Chondrocyte (in vitro differentiated cells): Measurements from ENCODE around the gene PDLIM1. TPM values are rescaled to one million over a fixed set of nuclear protein-coding genes. Genes with fewer than 3 reads are reported as not detected.

ENCODE experiments used
- DNase-seq: peaks from one replicate; pipeline ENCODE4 v3.0.0; 2021; ENCODE audit warnings: mixed read lengths, low spot score
- H3K27ac Mint-ChIP-seq: one replicate; pipeline ENCODE4 v1.8.0; 2021; ENCODE audit warnings: mild to moderate bottlenecking, moderate library complexity, mixed read lengths; ENCODE audit not compliant: unreplicated experiment
- H3K27me3 Mint-ChIP-seq: 2 replicates; pipeline ENCODE4 v1.8.0; 2021; ENCODE audit warnings: low read depth, mixed read lengths
- H3K36me3 Mint-ChIP-seq: 2 replicates; pipeline ENCODE4 v1.8.0; 2021; ENCODE audit warnings: low read depth, mixed read lengths
- H3K4me1 Mint-ChIP-seq: 2 replicates; pipeline ENCODE4 v1.8.0; 2021; ENCODE audit warnings: low read depth, mild to moderate bottlenecking, mixed read lengths
- H3K4me3 Mint-ChIP-seq: one replicate; pipeline ENCODE4 v1.8.0; 2021; ENCODE audit warnings: mild to moderate bottlenecking, moderate library complexity, mixed read lengths; ENCODE audit not compliant: unreplicated experiment
- H3K9me3 Mint-ChIP-seq: 2 replicates; pipeline ENCODE4 v1.8.0; 2021; ENCODE audit warnings: low read depth, mixed read lengths
- CTCF ChIP-seq: fragments of 200-600 bp; sonication (generic); IDR thresholded peaks from 2 replicates; pipeline ENCODE4 v1.5.0; 2021; ENCODE audit warnings: antibody characterized with exemption, mild to moderate bottlenecking, moderate library complexity
- total RNA-seq: library from RNA; stranded (reverse); gene quantifications from 3 replicates; pipeline ENCODE4 v1.2.1, GENCODE V29; 2021

The PDLIM1 gene
- total RNA-seq, 1 donor from 2014 or later = 110 TPM

DNA sequence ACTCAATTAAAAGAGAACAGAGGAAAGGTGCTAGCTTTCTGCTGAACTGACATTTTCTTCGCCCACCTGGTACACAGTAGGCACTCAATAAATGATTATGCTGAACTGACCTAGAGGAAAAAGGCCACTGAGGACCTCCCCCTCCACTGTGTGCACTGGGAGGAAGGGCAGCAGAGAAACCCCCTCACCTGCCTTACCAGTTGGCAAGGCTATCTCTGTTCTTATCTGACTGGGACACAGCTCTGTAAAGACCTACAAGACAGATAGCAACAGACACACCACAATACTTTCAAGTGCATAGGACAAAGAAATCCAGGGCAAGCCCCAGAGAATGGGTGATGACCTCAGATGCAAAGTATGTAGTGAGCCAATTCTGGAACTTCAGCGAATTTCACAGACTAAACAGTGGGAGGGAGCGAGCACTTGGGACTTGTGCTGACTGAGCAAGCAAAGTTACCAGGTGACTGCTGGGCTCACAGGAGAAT lies 30.4 kb downstream of the PDLIM1 start:
- peak overlapping the region; percentile 99 for H3K27ac Mint-ChIP-seq
- H3K27me3 Mint-ChIP-seq = no peaks in the 10 kb centered on the region
- H3K4me1 Mint-ChIP-seq = peaks cover 53% of the 10 kb centered on the region
- no peak for DNase-seq
- peaks cover 28% of the 10 kb centered on the region for H3K36me3 Mint-ChIP-seq
- H3K4me3 Mint-ChIP-seq = peak overlapping the region; percentile 54
- no peaks in the 10 kb centered on the region for H3K9me3 Mint-ChIP-seq
- TF ChIP-seq CTCF = no peak

- no peaks in the 10 kb centered on the region for H3K27me3 Mint-ChIP-seq
- H3K9me3 Mint-ChIP-seq = no peaks in the 10 kb centered on the region
- peaks cover 37% of the 10 kb centered on the region for H3K4me1 Mint-ChIP-seq
- H3K36me3 Mint-ChIP-seq = peaks cover 19% of the 10 kb centered on the region
- H3K4me3 Mint-ChIP-seq = no peak overlapping the region
- no peak overlapping the region for H3K27ac Mint-ChIP-seq
- TF ChIP-seq CTCF = no peak
- DNase-seq = no peak
Observed at GRCh38 chr10:95257849-95258248, 33.0 kb downstream of the PDLIM1 start.

- no peak overlapping the region for H3K4me3 Mint-ChIP-seq
- no peak overlapping the region for H3K27ac Mint-ChIP-seq
- no peaks in the 10 kb centered on the region for H3K9me3 Mint-ChIP-seq
- no peak for TF ChIP-seq CTCF
- peaks cover 28% of the 10 kb centered on the region for H3K4me1 Mint-ChIP-seq
- no peaks in the 10 kb centered on the region for H3K27me3 Mint-ChIP-seq
- peaks cover 19% of the 10 kb centered on the region for H3K36me3 Mint-ChIP-seq
- no peak for DNase-seq
Observed at GRCh38 chr10:95256268-95256667, 34.5 kb downstream of the PDLIM1 start.

DNA sequence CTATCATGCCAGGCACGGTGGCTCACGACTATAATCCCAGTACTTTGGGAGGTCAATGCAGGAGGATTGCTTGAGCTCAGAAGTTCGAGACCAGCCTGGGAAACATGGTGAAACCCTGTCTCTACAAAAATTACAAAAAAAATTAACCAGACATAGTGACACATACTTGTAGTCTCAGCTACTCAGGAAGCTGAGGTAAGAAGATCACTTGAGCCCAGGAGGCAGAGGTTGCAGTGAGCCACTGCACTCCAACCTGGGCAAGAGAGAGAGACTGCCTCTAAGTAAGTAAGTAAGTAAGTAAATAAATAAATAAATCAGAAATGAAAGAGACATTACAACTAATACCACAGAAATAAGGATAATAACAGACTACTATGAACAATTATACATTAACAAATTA lies 36.2 kb downstream of the PDLIM1 start:
- Mint-ChIP-seq H3K36me3 (peaks cover 18% of the 10 kb centered on the region), H3K4me1 (peaks cover 17% of the 10 kb centered on the region), H3K27me3 (no peaks in the 10 kb centered on the region), H3K9me3 (no peaks in the 10 kb centered on the region), H3K27ac (no peak overlapping the region), H3K4me3 (no peak overlapping the region)
- TF ChIP-seq CTCF = no peak
- no peak for DNase-seq

- Mint-ChIP-seq H3K4me3 (no peak overlapping the region), H3K27me3 (no peaks in the 10 kb centered on the region), H3K4me1 (peaks cover 23% of the 10 kb centered on the region), H3K9me3 (no peaks in the 10 kb centered on the region), H3K36me3 (peaks cover 23% of the 10 kb centered on the region), H3K27ac (no peak overlapping the region)
- no peak for DNase-seq
- TF ChIP-seq CTCF = no peak
Observed at GRCh38 chr10:95253686-95254085, 37.1 kb downstream of the PDLIM1 start.
